SK-N-SH treated with all-trans-retinoic acid at 6 μM for 48 hours (cell line): ENCODE results near the gene TRMT11.

Source experiments
- ATAC-seq: fragments of 200-7000 bp; cut with Tn5 transposase; 3 replicates; pipeline ENCODE4 v1.9.1; 2020; ENCODE audit warnings: mild to moderate bottlenecking, moderate library complexity
- ARNTL ChIP-seq: fragments of 450-650 bp; formaldehyde crosslinking; IDR thresholded peaks from 2 replicates; pipeline ENCODE4 v1.5.0; 2020; ENCODE audit warnings: low read depth, mild to moderate bottlenecking, moderate library complexity, borderline replicate concordance
- BACH2 ChIP-seq: fragments of 250-450 bp; sonication (Bioruptor Pico); IDR thresholded peaks from 2 replicates; pipeline ENCODE4 v1.9.0; 2021; ENCODE audit warnings: mild to moderate bottlenecking, borderline replicate concordance
- CREB5 ChIP-seq: fragments of 250-450 bp; sonication (Bioruptor Pico); IDR thresholded peaks from 2 replicates; pipeline ENCODE4 v1.5.1; 2020; ENCODE audit warnings: low read depth, mild to moderate bottlenecking, moderate library complexity
- CSDC2 ChIP-seq: fragments of 250-450 bp; sonication (Bioruptor Pico); IDR thresholded peaks from 2 replicates; pipeline ENCODE4 v1.5.0; 2020; ENCODE audit warnings: mild to moderate bottlenecking, moderate library complexity
- CSRNP3 ChIP-seq: fragments of 250-450 bp; sonication (Bioruptor Pico); IDR thresholded peaks from 2 replicates; pipeline ENCODE4 v1.5.1; 2021; ENCODE audit warnings: mild to moderate bottlenecking, moderate library complexity
- GLIS3 ChIP-seq: fragments of 250-450 bp; sonication (Bioruptor Pico); IDR thresholded peaks from 2 replicates; pipeline ENCODE4 v1.5.0; 2020; ENCODE audit warnings: mild to moderate bottlenecking, moderate library complexity
- ISL1 ChIP-seq: fragments of 250-450 bp; sonication (Bioruptor Pico); IDR thresholded peaks from 2 replicates; pipeline ENCODE4 v2.1.2; 2022; ENCODE audit warnings: mild to moderate bottlenecking, moderate library complexity
- OSR1 ChIP-seq: fragments of 250-450 bp; sonication (Bioruptor Pico); IDR thresholded peaks from 2 replicates; pipeline ENCODE4 v1.8.0; 2022; ENCODE audit warnings: moderate library complexity, mild to moderate bottlenecking, inconsistent platforms
- PATZ1 ChIP-seq: fragments of 250-450 bp; sonication (Bioruptor Pico); IDR thresholded peaks from 2 replicates; pipeline ENCODE4 v1.8.0; 2020; ENCODE audit warnings: mild to moderate bottlenecking, moderate library complexity, borderline replicate concordance
- POU6F1 ChIP-seq: fragments of 250-450 bp; sonication (Bioruptor Pico); IDR thresholded peaks from 2 replicates; pipeline ENCODE4 v1.8.0; 2021; ENCODE audit warnings: low read depth, mild to moderate bottlenecking, moderate library complexity, borderline replicate concordance
- PPARA ChIP-seq: fragments of 250-450 bp; sonication (Bioruptor Pico); IDR thresholded peaks from 2 replicates; pipeline ENCODE4 v1.5.0; 2020; ENCODE audit warnings: mild to moderate bottlenecking, borderline replicate concordance
- RARB ChIP-seq: fragments of 250-450 bp; sonication (Bioruptor Pico); IDR thresholded peaks from 2 replicates; pipeline ENCODE4 v1.8.0; 2021; ENCODE audit warnings: mild to moderate bottlenecking, moderate library complexity
- SNAI2 ChIP-seq: fragments of 250-450 bp; sonication (Bioruptor Pico); IDR thresholded peaks from 2 replicates; pipeline ENCODE4 v1.5.0; 2020; ENCODE audit warnings: mild to moderate bottlenecking, moderate library complexity
- TCF4 ChIP-seq: fragments of 250-450 bp; sonication (Bioruptor Pico); IDR thresholded peaks from 2 replicates; pipeline ENCODE4 v1.8.0; 2021; ENCODE audit warnings: mild to moderate bottlenecking, moderate library complexity, borderline replicate concordance
- TOX ChIP-seq: fragments of 250-450 bp; sonication (Bioruptor Pico); IDR thresholded peaks from 2 replicates; pipeline ENCODE4 v1.8.0; 2021; ENCODE audit warnings: mild to moderate bottlenecking, moderate library complexity, borderline replicate concordance
- TSHZ2 ChIP-seq: fragments of 250-450 bp; sonication (Bioruptor Pico); IDR thresholded peaks from 2 replicates; pipeline ENCODE4 v1.5.0; 2020; ENCODE audit warnings: mild to moderate bottlenecking, moderate library complexity
- ZC3H10 ChIP-seq: fragments of 250-450 bp; sonication (Bioruptor Pico); IDR thresholded peaks from 2 replicates; pipeline ENCODE4 v1.5.1; 2021; ENCODE audit warnings: mild to moderate bottlenecking, moderate library complexity
- ZFP3 ChIP-seq: fragments of 250-450 bp; sonication (Bioruptor Pico); IDR thresholded peaks from 2 replicates; pipeline ENCODE4 v1.5.0; 2020; ENCODE audit warnings: mild to moderate bottlenecking, moderate library complexity
- ZNF565 ChIP-seq: fragments of 450-650 bp; formaldehyde crosslinking; conservative IDR thresholded peaks from 2 replicates; pipeline ENCODE4 v1.5.0; 2020; ENCODE audit warnings: low read depth, mild to moderate bottlenecking, moderate library complexity
- ZNF70 ChIP-seq: fragments of 450-650 bp; formaldehyde crosslinking; IDR thresholded peaks from 2 replicates; pipeline ENCODE4 v1.5.0; 2020; ENCODE audit warnings: mild to moderate bottlenecking, moderate library complexity
- ZNF8 ChIP-seq: fragments of 450-650 bp; formaldehyde crosslinking; IDR thresholded peaks from 2 replicates; pipeline ENCODE4 v1.5.0; 2020; ENCODE audit warnings: mild to moderate bottlenecking, moderate library complexity

Gene TRMT11

GRCh38 chr6:126040826-126041225, 54.5 kb downstream of the TRMT11 start:
- no peak for ATAC-seq
- TF ChIP-seq PPARA (no peak), PATZ1 (CRISPR knock-in tag) (no peak), ZFP3 (CRISPR knock-in tag) (no peak), CREB5 (no peak), ZC3H10 (CRISPR knock-in tag) (no peak), ZNF565 (CRISPR knock-in tag) (no peak), SNAI2 (CRISPR knock-in tag) (no peak), TSHZ2 (CRISPR knock-in tag) (no peak), ZNF8 (no peak), RARB (no peak), TCF4 (no peak), POU6F1 (CRISPR knock-in tag) (no peak), CSRNP3 (CRISPR knock-in tag) (no peak), CSDC2 (no peak), ARNTL (CRISPR knock-in tag) (no peak), ISL1 (CRISPR knock-in tag) (no peak), OSR1 (CRISPR knock-in tag) (no peak)

GRCh38 chr6:126041516-126041915, 55.2 kb downstream of the TRMT11 start:
- TF ChIP-seq CSRNP3 (CRISPR knock-in tag), result no peak
- no peak for TF ChIP-seq TOX (CRISPR knock-in tag)
- no peak for TF ChIP-seq SNAI2 (CRISPR knock-in tag)
- TF ChIP-seq PPARA, result no peak
- no peak for TF ChIP-seq ISL1 (CRISPR knock-in tag)
- no peak for TF ChIP-seq POU6F1 (CRISPR knock-in tag)
- no peak for TF ChIP-seq GLIS3 (CRISPR knock-in tag)
- no peak for TF ChIP-seq ZNF70
- TF ChIP-seq TCF4, result no peak
- TF ChIP-seq CSDC2, result no peak
- no peak for TF ChIP-seq ZNF8
- TF ChIP-seq CREB5, result no peak
- TF ChIP-seq BACH2 (CRISPR knock-in tag), result no peak
- no peak for TF ChIP-seq ARNTL (CRISPR knock-in tag)
- TF ChIP-seq ZNF565 (CRISPR knock-in tag), result no peak
- TF ChIP-seq, all 23 proteins: peak for 0
- ATAC-seq, result no peak
